ENCODE results near the gene IFITM2. TPM values are rescaled to one million over a fixed set of nuclear protein-coding genes. Genes with fewer than 3 reads are reported as not detected.
"Not testable (repeated sequence)": the region's sequence is repeated elsewhere in the genome, so short reads cannot be mapped to it uniquely, and the experiment has no call there.

The IFITM2 gene
- total and polyA plus RNA-seq, 8 donors = 32.1 to 182 (median 98.1) TPM

- H3K36me3 ChIP-seq = not testable (repeated sequence)
These were observed 3.6 kb downstream of the IFITM2 start for GRCh38 chr11:311013-311748.

GRCh38 chr11:312092-312816 lies 4.6 kb downstream of the IFITM2 start:
- Histone ChIP-seq H3K4me3 (peak overlapping the region in 1 of 4 donors; percentile 2), H3K9me3 (no peaks in the 10 kb centered on the region), H3K27ac (no peak overlapping the region), H3K27me3 (no peaks in the 10 kb centered on the region), H3K36me3 (no peaks in the 10 kb centered on the region), H3K4me1 (peaks cover 0 to 5% (median 3%) of the 10 kb centered on the region in 3 donors)
- intact Hi-C loops (cut with DNase I) = no loop called here
- ATAC-seq = no peak
- TF ChIP-seq CTCF (IDR thresholded peaks at IDR 0.05) = no peak
- DNase-seq = peak in 3 of 6 donors; percentile 14 to 46 (median 21)
- 58 to 59% methylated on average over 14 of the region's 14 CpGs for WGBS, 2 donors
- no peak for FAIRE-seq

More at GRCh38 chr11:311013-311748, 3.6 kb downstream of the IFITM2 start:
- peak overlapping the region in 1 of 4 donors; percentile 2 for H3K4me3 ChIP-seq
- DNase-seq = peak in 3 of 6 donors; percentile 2 to 45 (median 31)
- ATAC-seq = peak; percentile 77 to 83 (median 80)
- WGBS, 2 donors = 6% methylated on average over 8 to 9 of the region's 71 CpGs
- FAIRE-seq; H3K27me3 ChIP-seq; H3K9me3 ChIP-seq; intact Hi-C loops (cut with DNase I); H3K4me1 ChIP-seq; H3K27ac ChIP-seq: not testable (repeated sequence)

GRCh38 chr11:313304-313786 lies 5.7 kb downstream of the IFITM2 start:
- peak overlapping the region in 2 of 4 donors; percentile 4 to 26 for H3K4me3 ChIP-seq
- WGBS, 2 donors = 70 to 86% methylated on average over 8 of the region's 8 CpGs
- peaks cover 0 to 5% (median 3%) of the 10 kb centered on the region in 3 donors for H3K4me1 ChIP-seq

GRCh38 chr11:313787-314553 lies 6.4 kb downstream of the IFITM2 start, which contains the start of gene IFITM1:
TSS of gene IFITM1 (plus strand) at chr11:314040. CDS start at chr11:314171, 131 bp downstream.
- peak in 2 of 6 donors; percentile 21 to 52 for DNase-seq
- Histone ChIP-seq H3K27me3 (no peaks in the 10 kb centered on the region), H3K4me1 (peaks cover 0 to 5% (median 3%) of the 10 kb centered on the region in 3 donors), H3K27ac (peak within 1 kb of the TSS in 2 of 4 donors; percentile 31 to 47), H3K4me3 (peak within 1 kb of the TSS in 2 of 4 donors; percentile 26 to 41), H3K36me3 (no peaks in the 10 kb centered on the region), H3K9me3 (no peaks in the 10 kb centered on the region)
- FAIRE-seq = no peak
- 63 to 68% methylated on average over 18 of the region's 18 CpGs for WGBS, 2 donors
- intact Hi-C loops (cut with DNase I) = no loop called here
- ATAC-seq = no peak
- TF ChIP-seq CTCF (IDR thresholded peaks at IDR 0.05) = no peak

More at GRCh38 chr11:313304-313786, 5.7 kb downstream of the IFITM2 start:
- no peaks in the 10 kb centered on the region for H3K36me3 ChIP-seq
- no peak for FAIRE-seq
- TF ChIP-seq CTCF (IDR thresholded peaks at IDR 0.05) = no peak
- intact Hi-C loops (cut with DNase I) = no loop called here
- peak in 2 of 6 donors; percentile 15 to 39 for DNase-seq
- no peak for ATAC-seq
- H3K9me3 ChIP-seq = no peaks in the 10 kb centered on the region
- H3K27ac ChIP-seq = peak overlapping the region in 2 of 4 donors; percentile 31 to 47
- H3K27me3 ChIP-seq = no peaks in the 10 kb centered on the region

- FAIRE-seq; intact Hi-C loops (cut with DNase I); H3K36me3 ChIP-seq; H3K4me1 ChIP-seq; H3K9me3 ChIP-seq; H3K27me3 ChIP-seq; ATAC-seq: not testable (repeated sequence)
- 61 to 69% methylated on average over 6 of the region's 6 CpGs for whole genome bisulfite sequencing, 2 donors
- Histone ChIP-seq H3K27ac (peak overlapping the region in 2 of 4 donors; percentile 31 to 47), H3K4me3 (peak overlapping the region in 2 of 4 donors; percentile 26 to 41)
- peak in 1 of 6 donors; percentile 11 for DNase-seq
These were observed 6.9 kb downstream of the IFITM2 start for GRCh38 chr11:314554-314875.

All from pancreas (tissue), 10 donors.